D341Med (cell line): ENCODE results near the gene MTFR1L.

Experiments used
- DNase-seq: peaks from one replicate; pipeline ENCODE4 v3.0.0; 2012; ENCODE audit warnings: low spot score

Gene MTFR1L

GRCh38 chr1:25861316-25862286, 41.8 kb downstream of the MTFR1L start:
- DNase-seq = peak; percentile 12

GRCh38 chr1:25862785-25863485, 43.2 kb downstream of the MTFR1L start:
- no peak for DNase-seq

GRCh38 chr1:25863486-25864262, 43.9 kb downstream of the MTFR1L start:
- DNase-seq = peak; percentile 24

- no peak for DNase-seq
Observed at GRCh38 chr1:25864434-25864833, 44.7 kb downstream of the MTFR1L start.

GRCh38 chr1:25866288-25866687, 46.5 kb downstream of the MTFR1L start:
- DNase-seq = no peak

- no peak for DNase-seq
Observed at GRCh38 chr1:25867210-25867991, 47.6 kb downstream of the MTFR1L start.

GRCh38 chr1:25869909-25870606, 50.3 kb downstream of the MTFR1L start:
- DNase-seq = no peak

- no peak for DNase-seq
Observed at GRCh38 chr1:25870614-25871013, 50.9 kb downstream of the MTFR1L start.

GRCh38 chr1:25871086-25871703, 51.4 kb downstream of the MTFR1L start:
- no peak for DNase-seq

- DNase-seq = no peak
Observed at GRCh38 chr1:25871704-25872494, 52.1 kb downstream of the MTFR1L start.

GRCh38 chr1:25872713-25873112, 53.0 kb downstream of the MTFR1L start:
- no peak for DNase-seq

GRCh38 chr1:25873120-25873519, 53.4 kb downstream of the MTFR1L start:
- peak; percentile 16 for DNase-seq

- DNase-seq = no peak
Observed at GRCh38 chr1:25874209-25874608, 54.5 kb downstream of the MTFR1L start.

GRCh38 chr1:25874635-25875153, 54.9 kb downstream of the MTFR1L start:
- DNase-seq = no peak

GRCh38 chr1:25875154-25875855, 55.6 kb downstream of the MTFR1L start, which contains the start of gene PAQR7:
Gene PAQR7 (minus strand): TSS chr1:25875708. CDS start chr1:25863839, 11,869 bp downstream.
- peak; percentile 64 for DNase-seq

GRCh38 chr1:25875856-25876692, 56.3 kb downstream of the MTFR1L start:
- DNase-seq = no peak

- DNase-seq = no peak
Observed at GRCh38 chr1:25876693-25877077, 56.9 kb downstream of the MTFR1L start.

GRCh38 chr1:25877155-25877554, 57.4 kb downstream of the MTFR1L start:
- no peak for DNase-seq
